K562 (cell line): ENCODE data around the gene TNFSF18. TPM values are rescaled to one million over a fixed set of nuclear protein-coding genes. Genes with fewer than 3 reads are reported as not detected.

Experiments
- PATZ1 ChIP-seq: fragments of 250-450 bp; sonication (Bioruptor Pico); IDR thresholded peaks from 2 replicates; pipeline ENCODE4 v1.5.0; 2020; ENCODE audit warnings: mild to moderate bottlenecking, borderline replicate concordance
- RBM17 ChIP-seq: fragments of 200-400 bp; formaldehyde crosslinking; IDR thresholded peaks from 2 replicates; pipeline ENCODE4 v1.6.1; 2017; ENCODE audit warnings: low read depth, mild to moderate bottlenecking, low read length, borderline replicate concordance
- ZNF318 ChIP-seq, 2 experiments: fragments of 450-650 bp; IDR thresholded peaks; 2 replicates each; pipeline ENCODE4 v1.6.1; 2016; ENCODE audit warnings: mild to moderate bottlenecking in 2 of 2, borderline replicate concordance in 1 of 2, low read depth in 1 of 2, moderate library complexity in 1 of 2
- polyA plus RNA-seq, 8 experiments: library from polyadenylated mRNA; depleted of rRNA in 4 of 8; stranded (reverse) in 5 of 8; unstranded in 3 of 8; fragments of >200 nt; fragmentation: Nextera tagmentation in 2 of 8; fragmentation: Illumina TruSeq in 1 of 8; extraction: Ambion mirVana in 2 of 8; extraction: Trizol in 1 of 8; gene quantifications; 2 replicates each; pipeline versions ENCODE4 v1.2.1 to v1.2.3, GENCODE V29; 2011 to 2014; ENCODE audit warnings: inconsistent platforms in 1 of 8, missing spikeins in 1 of 8
- total RNA-seq, 7 experiments: library from RNA; depleted of rRNA in 6 of 7; stranded (reverse); fragments of >200 nt in 6 of 7; fragmentation: Illumina TruSeq in 2 of 7; extraction: Trizol in 2 of 7; gene quantifications; 2 replicates each; pipeline versions ENCODE4 v1.2.1 to v1.2.3, GENCODE V29; 2011 to 2021; ENCODE audit warnings: low replicate concordance in 1 of 7

Gene TNFSF18
- total and polyA plus RNA-seq, 9 of the 15 experiments (the other 6 are each of a cell fraction or from before 2014, with no cell fraction given) = not detected

GRCh38 chr1:173056365-173056764 is 5.6 kb upstream of the TNFSF18 start (continued):
- TF ChIP-seq ZNF318 (IDR thresholded peaks at IDR 0.05; ENCODE audit: borderline replicate concordance in 1 of 2, low read depth in 1 of 2) (no peak), RBM17 (no peak), PATZ1 (CRISPR knock-in tag) (no peak)
